ENCODE results near the gene CHAMP1. TPM values are rescaled to one million over a fixed set of nuclear protein-coding genes. Genes with fewer than 3 reads are reported as not detected.

CHAMP1 gene
- total and polyA plus RNA-seq, 2 of the 13 experiments (the other 11 are each of a cell fraction or from before 2014, with no cell fraction given) = 8.4 to 9.7 TPM

GRCh38 chr13:114314074-114314912 is at the start of gene CHAMP1 (continued):
- TF ChIP-seq NR0B2 (CRISPR knock-in tag; IDR thresholded peaks at IDR 0.05) = peak; percentile 76; the same call in 1 of the 2 replicates
- TF ChIP-seq ZNF691 (CRISPR knock-in tag; IDR thresholded peaks at IDR 0.05; ENCODE audit: borderline replicate concordance, low read depth) = peak; percentile 23; the same call in 1 of the 2 replicates
- peak; percentile 96 for TF ChIP-seq POLR2G (IDR thresholded peaks at IDR 0.05; ENCODE audit: low read depth, low read length)
- no peak for TF ChIP-seq ZNF407 (CRISPR knock-in tag; IDR thresholded peaks at IDR 0.05; ENCODE audit: not compliant biosample characterization)
- TF ChIP-seq JUNB (CRISPR knock-in tag; IDR thresholded peaks at IDR 0.05; ENCODE audit: borderline replicate concordance) = no peak
- no peak for TF ChIP-seq ZBTB7A (CRISPR knock-in tag; IDR thresholded peaks at IDR 0.05)
- TF ChIP-seq ZBTB3 (CRISPR knock-in tag; IDR thresholded peaks at IDR 0.05; ENCODE audit: borderline replicate concordance, low read depth) = no peak
- TF ChIP-seq ZNF230 (CRISPR knock-in tag; IDR thresholded peaks at IDR 0.05) = peak; percentile 28; the same call in 1 of the 2 replicates
- peak; percentile 73 for TF ChIP-seq SP2 (CRISPR knock-in tag; IDR thresholded peaks at IDR 0.05)
- TF ChIP-seq ZFP1 (CRISPR knock-in tag; IDR thresholded peaks at IDR 0.05) = no peak
- TF ChIP-seq ATM (IDR thresholded peaks at IDR 0.05; ENCODE audit: borderline replicate concordance) = no peak
- TF ChIP-seq ZSCAN5A (CRISPR knock-in tag; IDR thresholded peaks at IDR 0.05; ENCODE audit: borderline replicate concordance) = peak; percentile 66; the same call in 1 of the 2 replicates
